HG03060 (cell line): ENCODE results near the gene FCRLA.
"Not testable (repeated sequence)": the region's sequence is repeated elsewhere in the genome, so short reads cannot be mapped to it uniquely, and the experiment has no call there.

Experiments used
- ATAC-seq: cut with Tn5 transposase; IDR thresholded peaks from one replicate; pipeline ENCODE4 v1.9.1; 2021; ENCODE audit warnings: low read depth, moderate number of reproducible peaks; ENCODE audit not compliant: unreplicated experiment

FCRLA gene

GRCh38 chr1:161702250-161702649 lies 4.8 kb upstream of the FCRLA start:
- no peak for ATAC-seq

- peak; percentile 27 for ATAC-seq
Measured at GRCh38 chr1:161705537-161705936, 1.5 kb upstream of the FCRLA start.

- ATAC-seq = peak; percentile 1
Measured at GRCh38 chr1:161706113-161706481, 932 bp upstream of the FCRLA start.

- ATAC-seq = no peak
Measured at GRCh38 chr1:161707503-161707902, 474 bp downstream of the FCRLA start.

- ATAC-seq = no peak
Measured at GRCh38 chr1:161709373-161709772, 2.3 kb downstream of the FCRLA start.

- no peak for ATAC-seq
Measured at GRCh38 chr1:161710560-161710959, 3.5 kb downstream of the FCRLA start.

GRCh38 chr1:161718559-161719324 lies 11.7 kb downstream of the FCRLA start:
- peak; percentile 38 for ATAC-seq

- ATAC-seq = peak; percentile 22
Measured at GRCh38 chr1:161719325-161719611, 12.2 kb downstream of the FCRLA start.

- no peak for ATAC-seq
Measured at GRCh38 chr1:161720422-161720821, 13.4 kb downstream of the FCRLA start.

GRCh38 chr1:161720956-161721737 lies 14.1 kb downstream of the FCRLA start, which contains the start of gene FCRLB:
TSS of gene FCRLB (plus strand) at chr1:161721544. CDS start at chr1:161722673, 1,129 bp downstream.
- ATAC-seq = no peak

- ATAC-seq = no peak
Measured at GRCh38 chr1:161721738-161722343, 14.8 kb downstream of the FCRLA start.

- ATAC-seq = no peak
Measured at GRCh38 chr1:161722406-161722805, 15.4 kb downstream of the FCRLA start.

- ATAC-seq = no peak
Measured at GRCh38 chr1:161723459-161724141, 16.6 kb downstream of the FCRLA start.

GRCh38 chr1:161725258-161725907 lies 18.4 kb downstream of the FCRLA start:
- ATAC-seq = not testable (repeated sequence)

GRCh38 chr1:161725908-161726472 lies 19.0 kb downstream of the FCRLA start:
- no peak for ATAC-seq

GRCh38 chr1:161726473-161727255 lies 19.6 kb downstream of the FCRLA start:
- ATAC-seq = peak; percentile 34

- peak; percentile 11 for ATAC-seq
Measured at GRCh38 chr1:161727256-161727924, 20.4 kb downstream of the FCRLA start.

- ATAC-seq = no peak
Measured at GRCh38 chr1:161728376-161729226, 21.6 kb downstream of the FCRLA start.
